ENCODE measurements around the gene CELA2A.

GRCh38 chr1:15515022-15515663 is 58.6 kb downstream of the CELA2A start:
- no peak for TF ChIP-seq CTCF (IDR thresholded peaks at IDR 0.05)
- no peak for TF ChIP-seq POLR2A (IDR thresholded peaks at IDR 0.05)

Measured in adrenal gland (tissue), 5 donors.